AG04449 (cell line): ENCODE results near the gene DEDD.
"Not testable (repeated sequence)": the region's sequence is repeated elsewhere in the genome, so short reads cannot be mapped to it uniquely, and the experiment has no call there.

Source experiments
- CTCF ChIA-PET: fragments of 350-600 bp; formaldehyde crosslinking; extraction: SDS; loops from one replicate; lab custom pipeline; 2021; ENCODE audit warnings: antibody characterized with exemption; lab: Yijun Ruan, JAX
- POLR2A ChIA-PET: fragments of 400-600, 350-600 bp; formaldehyde crosslinking; extraction: SDS; loops from one replicate; lab custom pipeline; 2020; ENCODE audit warnings: antibody characterized with exemption, inconsistent platforms; lab: Yijun Ruan, JAX
- DNase-seq: peaks from one replicate; pipeline ENCODE4 v3.0.0-alpha.2; 2010; ENCODE audit warnings: low read depth, low spot score
- H3K4me3 ChIP-seq: 2 replicates; pipeline ENCODE4 v1.5.1; 2011; ENCODE audit warnings: low read depth, mild to moderate bottlenecking, control low read depth, low read length
- CTCF ChIP-seq: IDR thresholded peaks from one replicate; pipeline ENCODE4 v1.5.1; 2011; ENCODE audit warnings: mild to moderate bottlenecking, moderate library complexity, low read length, control low read depth, inconsistent platforms; ENCODE audit not compliant: insufficient read depth; ENCODE audit errors: missing control alignments

The DEDD gene

GRCh38 chr1:161121834-161122233 is 10.6 kb downstream of the DEDD start:
- no peak for DNase-seq
- POLR2A ChIA-PET, result interaction anchor here (0.8 to 0.9 kb wide), 2 partner anchors 9 to 11 kb away, joined by 3 to 5 read pairs; partner anchors contain the start of gene DEDD
- CTCF ChIA-PET, result interaction anchor here (1.0 kb wide), 1 partner anchor 25 kb away, joined by 5 read pairs; no protein-coding TSS in a partner anchor
- no peak overlapping the region for H3K4me3 ChIP-seq
- TF ChIP-seq CTCF, result no peak

- no peak for TF ChIP-seq CTCF
- ChIA-PET POLR2A (interaction anchor here (0.9 kb wide), 1 partner anchor 11 kb away, joined by 5 read pairs; the partner anchor contains the start of gene DEDD), CTCF (interaction anchor here (0.7 to 1.0 kb wide), 2 partner anchors 14 to 24 kb away, joined by 3 to 5 read pairs; no protein-coding TSS in a partner anchor)
- H3K4me3 ChIP-seq, result no peak overlapping the region
- DNase-seq, result no peak
Measured at GRCh38 chr1:161121042-161121650, 11.3 kb downstream of the DEDD start.

GRCh38 chr1:161119092-161119903 is 13.2 kb downstream of the DEDD start:
- ChIA-PET POLR2A (no interaction called here), CTCF (interaction anchor here (0.9 to 2.6 kb wide), 3 partner anchors 9 to 125 kb away, joined by 4 to 8 read pairs (median 4); no protein-coding TSS in a partner anchor)
- DNase-seq, result no peak
- peak overlapping the region; percentile 98 for H3K4me3 ChIP-seq
- TF ChIP-seq CTCF, result peak; percentile 30

- H3K4me3 ChIP-seq, result peak within 1 kb of the TSS; percentile 98
- no peak for DNase-seq
- POLR2A ChIA-PET, result interaction anchor here (0.6 to 1.1 kb wide), 2 partner anchors 15 to 73 kb away, joined by 3 to 6 read pairs; no protein-coding TSS in a partner anchor
- CTCF ChIA-PET, result interaction anchor here (0.9 to 6.8 kb wide), 8 partner anchors 10 to 124 kb away, joined by 3 to 57 read pairs (median 4); partner anchors contain the start of gene KLHDC9
- no peak for TF ChIP-seq CTCF
Measured at GRCh38 chr1:161117759-161118581, 14.5 kb downstream of the DEDD start, which contains the start of the genes NIT1 and PFDN2. TSS of gene NIT1 (plus strand) at chr1:161118105. CDS start at chr1:161118177, 72 bp downstream. TSS of gene PFDN2 (minus strand) at chr1:161118037. CDS start at chr1:161118026, 11 bp downstream.

GRCh38 chr1:161115961-161116360 is 16.5 kb downstream of the DEDD start:
- DNase-seq, POLR2A ChIA-PET, H3K4me3 ChIP-seq: not testable (repeated sequence)
- CTCF ChIA-PET, result interaction anchor here (1.1 to 6.8 kb wide), 5 partner anchors 10 to 44 kb away, joined by 3 to 57 read pairs (median 6); partner anchors contain the start of gene KLHDC9
